DND-41 (cell line): ENCODE data around the gene DVL1.
A peak's percentile ranks its signal among the peaks of the same experiment; 100 is the strongest.

ENCODE experiments used
- ATAC-seq: fragments of 200-7000 bp; cut with Tn5 transposase; 3 replicates; pipeline ENCODE4 v1.9.1; 2021; ENCODE audit warnings: low read depth; ENCODE audit not compliant: insufficient read depth
- DNase-seq: peaks from one replicate; pipeline ENCODE4 v3.0.0-alpha.2; 2020
- H2AFZ ChIP-seq: 2 replicates; pipeline ENCODE4 v1.6.0; 2012; ENCODE audit warnings: low read depth, low read length
- H3K27ac ChIP-seq: 2 replicates; pipeline ENCODE4 v1.5.1; 2012; ENCODE audit warnings: low read length, inconsistent platforms
- H3K27me3 ChIP-seq: fragments of 200-600 bp; sonication (generic); 2 replicates; pipeline ENCODE4 v1.6.0; 2012; ENCODE audit warnings: low read length, mild to moderate bottlenecking, inconsistent platforms; ENCODE audit not compliant: insufficient read depth, poor library complexity
- H3K36me3 ChIP-seq: 2 replicates; pipeline ENCODE4 v1.5.1; 2012; ENCODE audit warnings: low read length, inconsistent platforms; ENCODE audit not compliant: insufficient read depth
- H3K4me1 ChIP-seq: 2 replicates; pipeline ENCODE4 v1.5.1; 2012; ENCODE audit warnings: mild to moderate bottlenecking, low read length; ENCODE audit not compliant: insufficient read depth
- H3K4me2 ChIP-seq: 2 replicates; pipeline ENCODE4 v1.6.0; 2012; ENCODE audit warnings: mild to moderate bottlenecking, moderate library complexity, low read length, inconsistent platforms; ENCODE audit not compliant: insufficient read depth
- H3K4me3 ChIP-seq, 2 experiments: fragments of 200-600 bp in 1 of 2; shearing (Covaris generic) in 1 of 2; 2 replicates each; pipeline ENCODE4 v1.5.1; 2012 to 2016; ENCODE audit warnings: inconsistent platforms in 2 of 2, low read length in 2 of 2, mild to moderate bottlenecking in 2 of 2, low read depth in 1 of 2, moderate library complexity in 1 of 2
- H3K79me2 ChIP-seq: 2 replicates; pipeline ENCODE4 v1.6.0; 2012; ENCODE audit warnings: low read length, inconsistent platforms; ENCODE audit not compliant: insufficient read depth
- H3K9ac ChIP-seq: 2 replicates; pipeline ENCODE4 v1.6.0; 2012; ENCODE audit warnings: low read depth, mild to moderate bottlenecking, inconsistent platforms, low read length, moderate library complexity
- H3K9me3 ChIP-seq: 2 replicates; pipeline ENCODE4 v1.5.1; 2012; ENCODE audit warnings: low read length, moderate library complexity, mild to moderate bottlenecking, inconsistent platforms; ENCODE audit not compliant: insufficient read depth, severe bottlenecking
- H4K20me1 ChIP-seq: 2 replicates; pipeline ENCODE4 v1.6.0; 2012; ENCODE audit warnings: low read length; ENCODE audit not compliant: insufficient read depth
- CTCF ChIP-seq: IDR thresholded peaks from 2 replicates; pipeline ENCODE4 v1.5.1; 2012; ENCODE audit warnings: borderline replicate concordance, low read length, moderate library complexity, mild to moderate bottlenecking; ENCODE audit not compliant: poor library complexity, severe bottlenecking; ENCODE audit errors: extremely low read depth
- EZH2 ChIP-seq: IDR thresholded peaks from 3 replicates; pipeline ENCODE4 v1.6.1; 2012; ENCODE audit warnings: borderline replicate concordance, low read depth, mild to moderate bottlenecking, moderate library complexity, low read length, inconsistent platforms; ENCODE audit not compliant: severe bottlenecking

DVL1 gene

GRCh38 chr1:1292851-1293250 is 56.4 kb downstream of the DVL1 start:
- Histone ChIP-seq H4K20me1 (peaks cover 11% of the 10 kb centered on the region), H3K36me3 (peaks cover 10% of the 10 kb centered on the region; the same call in 1 of the 2 replicates), H3K27ac (no peak overlapping the region), H3K9me3 (no peaks in the 10 kb centered on the region), H3K4me1 (no peaks in the 10 kb centered on the region), H2AFZ (no peak overlapping the region), H3K4me2 (no peak overlapping the region), H3K79me2 (no peaks in the 10 kb centered on the region), H3K9ac (no peak overlapping the region), H3K4me3 (no peak overlapping the region), H3K27me3 (no peaks in the 10 kb centered on the region)
- DNase-seq (no peak), ATAC-seq (no peak)
- TF ChIP-seq CTCF (no peak), EZH2 (no peak)

GRCh38 chr1:1292442-1292779 is 56.8 kb downstream of the DVL1 start:
- Histone ChIP-seq H3K4me3 (no peak overlapping the region), H3K9ac (no peak overlapping the region), H3K79me2 (no peaks in the 10 kb centered on the region), H3K27ac (no peak overlapping the region), H3K36me3 (peaks cover 8% of the 10 kb centered on the region; the same call in 1 of the 2 replicates), H3K9me3 (no peaks in the 10 kb centered on the region), H3K4me2 (no peak overlapping the region), H3K27me3 (no peaks in the 10 kb centered on the region), H2AFZ (no peak overlapping the region), H3K4me1 (no peaks in the 10 kb centered on the region), H4K20me1 (peaks cover 8% of the 10 kb centered on the region)
- no peak for DNase-seq
- TF ChIP-seq EZH2 (no peak), CTCF (no peak)
- peak; percentile 8; the same call in 1 of the 3 replicates for ATAC-seq

GRCh38 chr1:1291548-1292441 is 57.4 kb downstream of the DVL1 start:
- Histone ChIP-seq H3K79me2 (no peaks in the 10 kb centered on the region), H3K4me1 (no peaks in the 10 kb centered on the region), H3K9me3 (no peaks in the 10 kb centered on the region), H3K4me2 (no peak overlapping the region), H3K36me3 (peaks cover 6% of the 10 kb centered on the region; the same call in 1 of the 2 replicates), H3K9ac (no peak overlapping the region), H3K4me3 (no peak overlapping the region), H3K27ac (no peak overlapping the region), H3K27me3 (no peaks in the 10 kb centered on the region), H2AFZ (no peak overlapping the region), H4K20me1 (peaks cover 6% of the 10 kb centered on the region)
- peak; percentile 68 for ATAC-seq
- DNase-seq, result peak; percentile 47
- TF ChIP-seq CTCF (peak; percentile 47), EZH2 (no peak)
